Measurements from ENCODE around the gene P2RY12. TPM values are rescaled to one million over a fixed set of nuclear protein-coding genes. Genes with fewer than 3 reads are reported as not detected.

P2RY12 gene
- total and polyA plus RNA-seq, 2 of the 4 experiments (the other 2 are of a cell fraction) = not detected

DNA sequence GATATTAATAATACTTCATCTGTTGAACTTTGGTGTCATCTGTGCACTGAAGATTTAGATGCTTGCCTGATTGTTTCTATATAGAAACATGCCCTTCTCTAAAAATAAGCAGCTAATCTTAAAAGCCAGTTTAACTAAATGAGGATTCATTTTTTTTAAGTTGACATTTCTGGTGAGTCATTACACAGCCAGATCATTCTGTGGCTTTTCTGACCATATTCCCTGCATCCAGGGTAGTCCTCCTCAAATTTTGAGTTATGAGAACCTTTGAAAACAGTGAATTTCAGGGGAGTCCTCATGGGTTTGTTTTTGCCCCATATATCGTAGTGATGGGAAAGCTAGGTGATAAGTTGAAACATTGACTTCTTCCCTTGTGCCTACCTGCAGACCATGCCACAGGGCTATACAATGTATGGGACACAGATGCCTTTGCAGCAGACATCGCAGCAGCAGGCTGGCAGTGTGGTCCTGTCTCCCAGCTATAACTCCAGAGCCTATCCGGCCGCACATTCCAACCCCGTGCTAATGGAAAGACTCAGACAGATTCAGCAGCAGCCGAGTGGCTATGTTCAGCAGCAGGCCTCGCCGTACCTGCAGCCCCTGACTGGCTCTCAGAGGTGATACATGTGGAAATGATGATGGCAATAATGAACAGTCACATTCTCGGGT is 26.5 kb upstream of the P2RY12 start:
- H3K56ac ChIP-seq (ENCODE audit: extremely low read depth, insufficient read depth, low read length) = no peak overlapping the region
- no peak overlapping the region for H4K5ac ChIP-seq (ENCODE audit: low read depth, low read length)
- H2BK5ac ChIP-seq (ENCODE audit: low read depth, low read length, poor library complexity, severe bottlenecking) = no peak overlapping the region
- no peak overlapping the region for H3K9ac ChIP-seq (ENCODE audit: low read depth, low read length)
- no peak overlapping the region for H2BK20ac ChIP-seq (ENCODE audit: low read depth, low read length)
- H3K27ac ChIP-seq (ENCODE audit: insufficient read depth, low read length) = no peak overlapping the region
- WGBS, 2 experiments (ENCODE audit: extremely low coverage in 2 of 2, insufficient read length in 1 of 2) = no CpG with 5 or more reads among the region's 9 CpGs
- no peaks in the 10 kb centered on the region for H4K20me1 ChIP-seq (ENCODE audit: insufficient read depth, low read length)
- H4K91ac ChIP-seq (ENCODE audit: insufficient read depth, low read depth, low read length) = no peak overlapping the region
- H3K4ac ChIP-seq (ENCODE audit: low read depth, low read length) = peak overlapping the region; percentile 30; the same call in 1 of the 2 replicates
- no peaks in the 10 kb centered on the region for H3K79me1 ChIP-seq (ENCODE audit: low read depth in 1 of 2, low read length in 2 of 2)
- intact Hi-C loops (cut with micrococcal nuclease) (no loop called here), dilution Hi-C loops (cut with HindIII; ENCODE audit: low sequenced_read_pairs, unreplicated experiment) (no loop called here), in situ Hi-C loops (cut with MboI; ENCODE audit: low sequenced_read_pairs) (no loop called here)
- H2AFZ ChIP-seq (replicated peaks; ENCODE audit: low read length, poor library complexity) = no peak overlapping the region
- H4K8ac ChIP-seq (ENCODE audit: low read depth in 2 of 2, low read length in 2 of 2) = peak overlapping the region in 1 of 2 experiments; percentile 23; a peak in 1 of 4 replicates
- H3K4me3 ChIP-seq (ENCODE audit: insufficient read depth, low read depth, low read length) = no peak overlapping the region
- H2AK5ac ChIP-seq (ENCODE audit: low read depth, low read length) = peak overlapping the region; percentile 62; the same call in 1 of the 2 replicates
- ChIA-PET CTCF (no interaction called here), POLR2A (ENCODE audit: unreplicated experiment) (no interaction called here)
- no peak overlapping the region for H3K14ac ChIP-seq (replicated peaks; ENCODE audit: low read depth, low read length)
- no peak overlapping the region; the same call in 1 of the 2 replicates for H3K4me2 ChIP-seq (ENCODE audit: low read depth, low read length)
- peaks cover 4% of the 10 kb centered on the region for H3K4me1 ChIP-seq (ENCODE audit: control insufficient read depth, insufficient read depth, low read length)
- no peaks in the 10 kb centered on the region for H3K36me3 ChIP-seq (ENCODE audit: control insufficient read depth, insufficient read depth, low read length)
- no TSS peak for BruUV-seq (replicated peaks)
- no peak overlapping the region for H3K23ac ChIP-seq (ENCODE audit: low read depth, low read length)
- H2AK9ac ChIP-seq (replicated peaks; ENCODE audit: low read depth, low read length, poor library complexity) = no peak overlapping the region
- DNase-seq (peak; percentile 60), ATAC-seq (ENCODE audit: low read depth) (peak; percentile 79)
- TF ChIP-seq FOS (IDR thresholded peaks at IDR 0.05; ENCODE audit: low read depth, low read length) (0 out of 2 replicates have a peak, but pooled peaks have one; percentile 22), POLR2A (IDR thresholded peaks at IDR 0.05; ENCODE audit: low read depth, low read length) (no peak)
- H3K18ac ChIP-seq (ENCODE audit: low read depth, low read length) = peak overlapping the region; percentile 40; the same call in 1 of the 2 replicates
- H3K27me3 ChIP-seq (ENCODE audit: control insufficient read depth, insufficient read depth, low read length) = no peaks in the 10 kb centered on the region
- no peak overlapping the region for H2BK15ac ChIP-seq (ENCODE audit: low read depth, low read length)
- H2BK120ac ChIP-seq (ENCODE audit: low read depth, low read length) = 0 out of 2 replicates have a peak overlapping the region, but pooled peaks have one; percentile 13
- H3K9me1 ChIP-seq (ENCODE audit: insufficient read depth, low read length) = peaks cover 7% of the 10 kb centered on the region
- no peaks in the 10 kb centered on the region for H3K9me3 ChIP-seq (ENCODE audit: control insufficient read depth, insufficient read depth, low read length)
